SH-SY5Y (cell line): Measurements from ENCODE around the gene RAD51B.

ENCODE experiments used
- GATA2 ChIP-seq: IDR thresholded peaks from 2 replicates; pipeline ENCODE4 v1.6.1; 2011; ENCODE audit warnings: mild to moderate bottlenecking, low read depth, low read length
- GATA3 ChIP-seq: IDR thresholded peaks from 2 replicates; pipeline ENCODE4 v1.6.1; 2011; ENCODE audit warnings: low read depth, mild to moderate bottlenecking, low read length, moderate library complexity

DNA sequence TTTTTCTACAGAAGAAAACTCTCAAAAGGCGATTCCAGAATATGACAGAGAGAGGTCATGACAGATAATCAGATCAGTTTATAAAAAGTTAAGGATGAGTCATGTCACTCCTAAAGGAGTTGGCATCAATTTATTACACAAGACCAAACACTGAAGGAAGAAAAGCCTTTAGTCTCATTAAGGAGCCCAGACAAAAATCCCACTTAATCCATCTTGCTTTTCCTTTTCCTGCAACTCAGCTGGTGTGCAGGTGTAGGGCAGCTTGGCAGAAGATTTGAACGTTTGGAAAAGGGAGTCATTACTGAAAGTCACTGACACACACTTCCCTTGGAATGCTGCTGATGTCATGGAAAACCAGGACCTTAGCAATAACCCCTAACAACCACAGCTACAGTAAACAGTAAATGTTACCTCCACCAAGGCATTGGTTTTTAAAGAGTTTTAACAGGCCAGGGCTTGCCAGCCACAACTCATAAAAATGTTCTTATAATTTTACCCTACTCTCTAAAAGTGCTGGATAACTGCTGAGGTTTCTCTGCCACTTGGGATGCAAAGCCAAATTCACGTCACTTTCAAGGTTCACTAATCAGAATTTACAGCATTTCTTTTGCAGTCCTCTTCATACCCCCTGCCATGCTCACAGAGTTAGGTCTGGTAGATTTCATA, 320.6 kb downstream of the RAD51B start:
- TF ChIP-seq GATA2 (no peak), GATA3 (no peak)
